AG04449 (cell line): ENCODE measurements around the gene RD3L.
"Not testable (repeated sequence)": the region's sequence is repeated elsewhere in the genome, so short reads cannot be mapped to it uniquely, and the experiment has no call there.

ENCODE experiments used
- CTCF ChIA-PET: fragments of 350-600 bp; formaldehyde crosslinking; extraction: SDS; loops from one replicate; lab custom pipeline; 2021; ENCODE audit warnings: antibody characterized with exemption; lab: Yijun Ruan, JAX
- POLR2A ChIA-PET: fragments of 400-600, 350-600 bp; formaldehyde crosslinking; extraction: SDS; loops from one replicate; lab custom pipeline; 2020; ENCODE audit warnings: antibody characterized with exemption, inconsistent platforms; lab: Yijun Ruan, JAX
- DNase-seq: peaks from one replicate; pipeline ENCODE4 v3.0.0-alpha.2; 2010; ENCODE audit warnings: low read depth, low spot score
- H3K4me3 ChIP-seq: 2 replicates; pipeline ENCODE4 v1.5.1; 2011; ENCODE audit warnings: low read depth, mild to moderate bottlenecking, control low read depth, low read length
- CTCF ChIP-seq: IDR thresholded peaks from one replicate; pipeline ENCODE4 v1.5.1; 2011; ENCODE audit warnings: mild to moderate bottlenecking, moderate library complexity, low read length, control low read depth, inconsistent platforms; ENCODE audit not compliant: insufficient read depth; ENCODE audit errors: missing control alignments

Gene RD3L

GRCh38 chr14:103941973-103942736 is at the start of gene RD3L:
Gene RD3L (minus strand): TSS chr14:103942529. CDS start chr14:103941695, 834 bp downstream.
- no peak for DNase-seq
- H3K4me3 ChIP-seq: no peak within 1 kb of the TSS
- POLR2A ChIA-PET: no interaction called here
- no peak for TF ChIP-seq CTCF
- CTCF ChIA-PET: interaction anchor here (1.2 to 2.4 kb wide), 3 partner anchors 20 to 42 kb away, joined by 4 to 17 read pairs (median 6); a partner anchor contains a TSS

- DNase-seq: no peak
- no peak for TF ChIP-seq CTCF
- no peak overlapping the region for H3K4me3 ChIP-seq
- CTCF ChIA-PET: interaction anchor here (1.2 to 2.2 kb wide), 2 partner anchors 10 to 14 kb away, joined by 4 to 11 read pairs; no protein-coding TSS in a partner anchor
- POLR2A ChIA-PET: no interaction called here
Observed at GRCh38 chr14:103989964-103990363, 47.6 kb upstream of the RD3L start.

GRCh38 chr14:103989034-103989433 is 46.7 kb upstream of the RD3L start:
- H3K4me3 ChIP-seq: no peak overlapping the region
- TF ChIP-seq CTCF: no peak
- ChIA-PET CTCF (interaction anchor here (2.2 kb wide), 1 partner anchor 9 kb away, joined by 11 read pairs; no protein-coding TSS in a partner anchor), POLR2A (no interaction called here)
- DNase-seq: no peak

- CTCF ChIA-PET: interaction anchor here (7.2 kb wide), 1 partner anchor 176 kb away, joined by 86 read pairs; no protein-coding TSS in a partner anchor
- POLR2A ChIA-PET: no interaction called here
- no peak for TF ChIP-seq CTCF
- no peak for DNase-seq
- H3K4me3 ChIP-seq: no peak overlapping the region
Observed at GRCh38 chr14:103984196-103984595, 41.9 kb upstream of the RD3L start.

- H3K4me3 ChIP-seq, DNase-seq, POLR2A ChIA-PET: not testable (repeated sequence)
- CTCF ChIA-PET: interaction anchor here (1.1 to 7.2 kb wide), 9 partner anchors 9 to 367 kb away, joined by 3 to 86 read pairs (median 4); no protein-coding TSS in a partner anchor
Observed at GRCh38 chr14:103980623-103981238, 38.4 kb upstream of the RD3L start.

- no peak for DNase-seq
- CTCF ChIA-PET: no interaction called here
- POLR2A ChIA-PET: no interaction called here
Observed at GRCh38 chr14:103974575-103974974, 32.2 kb upstream of the RD3L start.

More at GRCh38 chr14:103974575-103974974, 32.2 kb upstream of the RD3L start:
- H3K4me3 ChIP-seq: no peak overlapping the region
- no peak for TF ChIP-seq CTCF
